GM18858 (cell line): ENCODE results near the gene NTN4.
"Not testable (repeated sequence)": the region's sequence is repeated elsewhere in the genome, so short reads cannot be mapped to it uniquely, and the experiment has no call there.

Experiments used
- ATAC-seq: cut with Tn5 transposase; IDR thresholded peaks from one replicate; pipeline ENCODE4 v1.9.1; 2021; ENCODE audit not compliant: unreplicated experiment

The NTN4 gene

GRCh38 chr12:95796982-95797289 lies 6.4 kb upstream of the NTN4 start:
- no peak for ATAC-seq

GRCh38 chr12:95796225-95796981 lies 5.8 kb upstream of the NTN4 start:
- ATAC-seq: no peak

- ATAC-seq: no peak
Measured at GRCh38 chr12:95790917-95791849, 619 bp upstream of the NTN4 start.

- ATAC-seq: no peak
Measured at GRCh38 chr12:95789126-95790032, 1.2 kb downstream of the NTN4 start.

GRCh38 chr12:95788637-95789036 lies 1.9 kb downstream of the NTN4 start:
- ATAC-seq: no peak

- no peak for ATAC-seq
Measured at GRCh38 chr12:95787274-95787818, 3.2 kb downstream of the NTN4 start.

GRCh38 chr12:95784915-95785314 lies 5.6 kb downstream of the NTN4 start:
- no peak for ATAC-seq

- ATAC-seq: no peak
Measured at GRCh38 chr12:95784286-95784685, 6.3 kb downstream of the NTN4 start.

- ATAC-seq: not testable (repeated sequence)
Measured at GRCh38 chr12:95775466-95775865, 15.1 kb downstream of the NTN4 start.

GRCh38 chr12:95774311-95775045 lies 16.1 kb downstream of the NTN4 start:
- ATAC-seq: no peak

- no peak for ATAC-seq
Measured at GRCh38 chr12:95773320-95773719, 17.2 kb downstream of the NTN4 start.

GRCh38 chr12:95767703-95768102 lies 22.9 kb downstream of the NTN4 start:
- no peak for ATAC-seq

- ATAC-seq: no peak
Measured at GRCh38 chr12:95766356-95767019, 24.1 kb downstream of the NTN4 start.

- ATAC-seq: no peak
Measured at GRCh38 chr12:95764848-95765247, 25.7 kb downstream of the NTN4 start.

- no peak for ATAC-seq
Measured at GRCh38 chr12:95763809-95764253, 26.7 kb downstream of the NTN4 start.

GRCh38 chr12:95762123-95762785 lies 28.3 kb downstream of the NTN4 start:
- ATAC-seq: no peak

- no peak for ATAC-seq
Measured at GRCh38 chr12:95760371-95760770, 30.2 kb downstream of the NTN4 start.

GRCh38 chr12:95759718-95760117 lies 30.8 kb downstream of the NTN4 start:
- no peak for ATAC-seq

GRCh38 chr12:95759039-95759438 lies 31.5 kb downstream of the NTN4 start:
- no peak for ATAC-seq
